Activated CD4-positive, alpha-beta memory T cell treated with anti-CD3 and anti-CD28 coated beads, Interleukin-2, amount 10 ng/mL, durations not matched to agents 7 days and 5 days (primary cell): Measurements from ENCODE around the gene RYR3. TPM values are rescaled to one million over a fixed set of nuclear protein-coding genes. Genes with fewer than 3 reads are reported as not detected.

Experiments used
- CTCF ChIA-PET: fragments of 350-600 bp; sonication (Branson Sonifier 250); formaldehyde crosslinking; loops from one replicate; lab custom pipeline; 2021; ENCODE audit warnings: antibody characterized with exemption, inconsistent platforms; lab: Charles Lee
- POLR2A ChIA-PET: fragments of 350-600 bp; sonication (Branson Sonifier 250); formaldehyde crosslinking; loops from one replicate; lab custom pipeline; 2021; ENCODE audit warnings: antibody characterized with exemption; lab: Charles Lee
- DNase-seq: peaks from one replicate; pipeline ENCODE4 v3.0.0-alpha.2; 2020
- H3K27ac Mint-ChIP-seq: one replicate; pipeline ENCODE4 v1.8.0; 2021; ENCODE audit warnings: mild to moderate bottlenecking, mixed read lengths
- H3K27me3 Mint-ChIP-seq: one replicate; pipeline ENCODE4 v1.8.0; 2021; ENCODE audit warnings: mixed read lengths
- H3K36me3 Mint-ChIP-seq: one replicate; pipeline ENCODE4 v1.8.0; 2021; ENCODE audit warnings: low read depth, mixed read lengths
- H3K4me1 Mint-ChIP-seq: one replicate; pipeline ENCODE4 v1.8.0; 2021; ENCODE audit warnings: mixed read lengths
- H3K4me3 Mint-ChIP-seq: one replicate; pipeline ENCODE4 v1.8.0; 2021; ENCODE audit warnings: mild to moderate bottlenecking, mixed read lengths
- H3K9me3 Mint-ChIP-seq: one replicate; pipeline ENCODE4 v1.8.0; 2021; ENCODE audit warnings: mixed read lengths
- total RNA-seq, 2 experiments: library from RNA; stranded (reverse); gene quantifications; one replicate each; pipeline ENCODE4 v1.2.3, GENCODE V29; 2021

Gene RYR3
- total RNA-seq, 2 experiments from 2014 or later = not detected

GRCh38 chr15:33646744-33647143 is 336.0 kb downstream of the RYR3 start:
- H3K27ac Mint-ChIP-seq = no peak overlapping the region
- H3K36me3 Mint-ChIP-seq = no peaks in the 10 kb centered on the region
- POLR2A ChIA-PET = no interaction called here
- no peak for DNase-seq
- H3K27me3 Mint-ChIP-seq = no peaks in the 10 kb centered on the region
- no peak overlapping the region for H3K4me3 Mint-ChIP-seq
- H3K9me3 Mint-ChIP-seq = no peaks in the 10 kb centered on the region
- CTCF ChIA-PET = interaction anchor here (1.4 kb wide), 1 partner anchor 54 kb away, joined by 3 read pairs; no protein-coding TSS in a partner anchor
- H3K4me1 Mint-ChIP-seq = no peaks in the 10 kb centered on the region

DNA sequence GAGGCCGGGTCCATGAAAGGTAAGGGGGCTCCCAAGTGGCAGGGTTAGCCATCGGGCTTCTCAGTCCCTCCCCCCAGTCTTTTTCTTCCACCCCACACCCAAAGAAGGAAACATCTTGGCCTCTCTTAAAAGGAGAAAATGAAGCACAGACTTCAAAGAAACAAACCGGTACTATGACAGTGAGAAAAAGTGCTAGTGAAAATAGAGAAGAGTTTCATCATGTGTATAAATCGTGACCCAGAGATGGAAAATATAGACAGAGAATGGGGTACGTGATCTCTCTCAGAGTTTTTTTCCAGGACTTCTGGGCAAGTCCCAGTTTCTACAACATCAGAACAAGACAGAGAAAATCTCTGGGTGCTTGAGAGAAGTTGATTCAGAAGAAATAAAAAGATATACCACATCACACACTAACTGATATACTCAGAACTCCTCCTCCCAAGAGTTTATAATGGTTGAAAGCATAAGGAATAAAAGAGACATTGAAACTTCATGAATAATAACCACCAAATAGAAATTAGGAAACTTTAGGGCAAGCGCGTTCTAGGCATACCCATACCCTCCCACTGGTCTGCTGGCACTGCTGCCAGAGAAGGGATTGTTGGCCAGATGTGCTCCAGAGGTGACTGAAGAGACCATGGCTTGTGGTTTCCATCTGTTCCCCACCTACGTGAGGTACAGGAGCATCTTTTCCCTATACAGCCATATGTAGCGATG is 338.6 kb downstream of the RYR3 start:
- no peak overlapping the region for H3K4me3 Mint-ChIP-seq
- CTCF ChIA-PET = no interaction called here
- no peak overlapping the region for H3K27ac Mint-ChIP-seq
- H3K9me3 Mint-ChIP-seq = no peaks in the 10 kb centered on the region
- no peaks in the 10 kb centered on the region for H3K36me3 Mint-ChIP-seq
- DNase-seq = no peak
- H3K27me3 Mint-ChIP-seq = no peaks in the 10 kb centered on the region
- POLR2A ChIA-PET = no interaction called here
- H3K4me1 Mint-ChIP-seq = no peaks in the 10 kb centered on the region

GRCh38 chr15:33654860-33655259 is 344.1 kb downstream of the RYR3 start:
- Mint-ChIP-seq H3K4me3 (no peak overlapping the region), H3K9me3 (no peaks in the 10 kb centered on the region)
- DNase-seq = no peak

GRCh38 chr15:33655488-33655887 is 344.7 kb downstream of the RYR3 start:
- no peaks in the 10 kb centered on the region for H3K36me3 Mint-ChIP-seq
- POLR2A ChIA-PET = no interaction called here
- CTCF ChIA-PET = no interaction called here
- H3K27ac Mint-ChIP-seq = no peak overlapping the region
- no peak for DNase-seq
- no peaks in the 10 kb centered on the region for H3K27me3 Mint-ChIP-seq
- H3K9me3 Mint-ChIP-seq = no peaks in the 10 kb centered on the region
- no peak overlapping the region for H3K4me3 Mint-ChIP-seq
- no peaks in the 10 kb centered on the region for H3K4me1 Mint-ChIP-seq

More at GRCh38 chr15:33654860-33655259, 344.1 kb downstream of the RYR3 start:
- H3K4me1 Mint-ChIP-seq = no peaks in the 10 kb centered on the region
- no peak overlapping the region for H3K27ac Mint-ChIP-seq
- ChIA-PET POLR2A (no interaction called here), CTCF (no interaction called here)
- no peaks in the 10 kb centered on the region for H3K36me3 Mint-ChIP-seq
- no peaks in the 10 kb centered on the region for H3K27me3 Mint-ChIP-seq

- H3K36me3 Mint-ChIP-seq = no peaks in the 10 kb centered on the region
- CTCF ChIA-PET = no interaction called here
- no peak overlapping the region for H3K27ac Mint-ChIP-seq
- no peaks in the 10 kb centered on the region for H3K9me3 Mint-ChIP-seq
- no peaks in the 10 kb centered on the region for H3K27me3 Mint-ChIP-seq
- no peaks in the 10 kb centered on the region for H3K4me1 Mint-ChIP-seq
- H3K4me3 Mint-ChIP-seq = no peak overlapping the region
- POLR2A ChIA-PET = no interaction called here
- DNase-seq = no peak
Observed at GRCh38 chr15:33656168-33656567, 345.4 kb downstream of the RYR3 start.

- CTCF ChIA-PET = no interaction called here
- no peaks in the 10 kb centered on the region for H3K27me3 Mint-ChIP-seq
- H3K36me3 Mint-ChIP-seq = no peaks in the 10 kb centered on the region
- DNase-seq = no peak
- POLR2A ChIA-PET = no interaction called here
- no peak overlapping the region for H3K4me3 Mint-ChIP-seq
- no peaks in the 10 kb centered on the region for H3K9me3 Mint-ChIP-seq
- H3K27ac Mint-ChIP-seq = no peak overlapping the region
- H3K4me1 Mint-ChIP-seq = no peaks in the 10 kb centered on the region
Observed at GRCh38 chr15:33660151-33660550, 349.4 kb downstream of the RYR3 start.

- H3K27ac Mint-ChIP-seq = no peak overlapping the region
- H3K4me1 Mint-ChIP-seq = no peaks in the 10 kb centered on the region
- POLR2A ChIA-PET = no interaction called here
- no peak overlapping the region for H3K4me3 Mint-ChIP-seq
- no peak for DNase-seq
- H3K36me3 Mint-ChIP-seq = no peaks in the 10 kb centered on the region
- H3K9me3 Mint-ChIP-seq = no peaks in the 10 kb centered on the region
- CTCF ChIA-PET = no interaction called here
- no peaks in the 10 kb centered on the region for H3K27me3 Mint-ChIP-seq
Observed at GRCh38 chr15:33662014-33662413, 351.2 kb downstream of the RYR3 start.

GRCh38 chr15:33664947-33665346 is 354.2 kb downstream of the RYR3 start:
- H3K4me3 Mint-ChIP-seq = no peak overlapping the region
- H3K4me1 Mint-ChIP-seq = no peaks in the 10 kb centered on the region
- H3K9me3 Mint-ChIP-seq = no peaks in the 10 kb centered on the region
- H3K36me3 Mint-ChIP-seq = no peaks in the 10 kb centered on the region
- POLR2A ChIA-PET = no interaction called here
- no peak for DNase-seq
- H3K27ac Mint-ChIP-seq = no peak overlapping the region
- no peaks in the 10 kb centered on the region for H3K27me3 Mint-ChIP-seq
- CTCF ChIA-PET = no interaction called here

DNA sequence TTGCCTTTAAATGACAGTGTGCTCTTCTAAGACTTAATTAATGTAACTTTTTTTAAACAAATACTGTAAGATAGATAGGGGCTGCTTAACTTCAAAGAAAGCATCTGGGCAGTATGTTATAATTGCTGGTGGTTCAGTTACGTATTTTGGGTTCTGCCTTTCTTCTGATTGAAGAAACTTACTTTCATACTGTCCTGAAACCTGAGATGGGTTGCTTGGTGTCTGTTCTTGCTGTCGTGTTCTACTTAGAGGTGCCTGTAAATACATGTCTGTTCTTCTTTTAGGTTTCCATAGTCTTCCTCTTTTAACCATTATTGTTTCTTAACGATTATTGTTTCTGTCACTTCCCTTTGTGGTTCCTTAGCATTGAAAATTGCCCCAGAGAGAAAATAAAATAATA is 359.8 kb downstream of the RYR3 start:
- no peak overlapping the region for H3K27ac Mint-ChIP-seq
- no peaks in the 10 kb centered on the region for H3K9me3 Mint-ChIP-seq
- H3K27me3 Mint-ChIP-seq = peaks cover 9% of the 10 kb centered on the region
- ChIA-PET CTCF (no interaction called here), POLR2A (no interaction called here)
- H3K4me3 Mint-ChIP-seq = no peak overlapping the region
- no peaks in the 10 kb centered on the region for H3K36me3 Mint-ChIP-seq
- no peaks in the 10 kb centered on the region for H3K4me1 Mint-ChIP-seq
- no peak for DNase-seq

- Mint-ChIP-seq H3K4me1 (no peaks in the 10 kb centered on the region), H3K36me3 (no peaks in the 10 kb centered on the region), H3K9me3 (no peaks in the 10 kb centered on the region), H3K27ac (no peak overlapping the region), H3K4me3 (no peak overlapping the region), H3K27me3 (peaks cover 13% of the 10 kb centered on the region)
- ChIA-PET CTCF (no interaction called here), POLR2A (no interaction called here)
- no peak for DNase-seq
Observed at GRCh38 chr15:33671456-33671855, 360.7 kb downstream of the RYR3 start.

DNA sequence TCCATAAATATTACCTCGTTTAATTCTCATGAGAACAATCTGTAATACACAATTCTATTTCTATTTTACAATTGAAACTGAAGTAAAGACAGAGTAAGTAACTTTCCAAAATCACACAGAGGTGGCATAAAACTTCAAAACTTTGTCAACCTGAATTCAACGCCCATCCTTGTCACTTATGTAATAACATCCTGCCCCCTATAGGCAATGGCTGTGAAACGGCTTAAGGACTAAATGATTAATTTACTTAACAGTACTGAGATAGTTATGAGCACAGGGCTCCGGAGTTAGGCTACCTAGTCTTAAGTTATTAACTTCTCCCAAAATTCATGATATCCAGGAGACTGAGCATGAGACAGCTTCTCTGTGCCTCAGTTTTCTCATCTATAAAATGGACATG is 364.5 kb downstream of the RYR3 start:
- Mint-ChIP-seq H3K4me3 (no peak overlapping the region), H3K27me3 (peaks cover 13% of the 10 kb centered on the region), H3K9me3 (no peaks in the 10 kb centered on the region), H3K4me1 (no peaks in the 10 kb centered on the region), H3K27ac (no peak overlapping the region), H3K36me3 (no peaks in the 10 kb centered on the region)
- ChIA-PET POLR2A (no interaction called here), CTCF (no interaction called here)
- no peak for DNase-seq

DNA sequence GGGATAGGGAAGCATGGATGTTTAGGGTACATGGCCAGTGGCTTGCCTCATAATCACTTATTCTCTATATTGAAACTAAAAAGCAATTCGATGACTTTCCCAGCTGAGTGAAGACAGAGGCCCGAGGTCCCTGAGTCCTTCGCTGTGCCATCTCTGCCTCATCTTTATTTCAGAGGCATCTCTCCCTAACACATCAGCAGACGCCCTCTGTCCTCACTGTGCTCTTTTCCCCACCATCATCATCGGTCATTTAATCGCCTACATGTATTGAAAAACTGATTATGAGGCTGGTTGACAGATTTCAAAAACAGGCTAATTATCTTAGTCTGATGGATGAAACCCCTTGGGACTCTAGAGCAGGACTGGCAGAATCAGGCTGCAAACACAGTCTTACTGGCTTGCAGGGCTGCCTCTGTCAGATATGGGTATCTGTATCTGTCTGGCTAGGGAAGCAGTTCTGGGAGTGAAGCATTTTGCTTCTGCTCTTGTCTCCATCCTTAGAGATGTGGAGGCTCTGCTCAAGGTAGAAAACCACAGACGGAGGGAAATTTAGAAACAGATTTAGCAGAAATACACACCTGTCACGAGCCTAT is 366.6 kb downstream of the RYR3 start:
- no peaks in the 10 kb centered on the region for H3K9me3 Mint-ChIP-seq
- CTCF ChIA-PET = no interaction called here
- H3K36me3 Mint-ChIP-seq = no peaks in the 10 kb centered on the region
- POLR2A ChIA-PET = no interaction called here
- H3K4me1 Mint-ChIP-seq = no peaks in the 10 kb centered on the region
- no peak overlapping the region for H3K4me3 Mint-ChIP-seq
- no peak for DNase-seq
- no peak overlapping the region for H3K27ac Mint-ChIP-seq
- peaks cover 10% of the 10 kb centered on the region for H3K27me3 Mint-ChIP-seq

DNA sequence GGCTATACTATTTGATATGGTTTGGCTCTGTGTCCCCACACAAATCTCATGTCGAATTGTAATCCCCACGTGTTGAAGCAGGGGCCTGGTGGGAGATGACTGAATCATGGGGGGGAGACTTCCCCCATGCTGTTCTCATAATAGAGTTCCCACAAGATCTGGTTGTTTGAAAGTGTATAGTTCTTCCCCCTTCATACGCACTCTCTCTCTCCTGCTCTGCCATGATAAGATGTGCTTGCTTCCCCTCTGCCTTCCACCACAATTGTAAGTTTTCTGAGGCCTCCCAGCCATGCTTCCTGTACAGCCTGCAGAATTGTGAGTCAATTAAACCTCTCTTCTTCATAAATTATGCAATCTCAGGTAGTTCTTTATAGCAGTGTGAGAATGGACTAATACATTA is 367.4 kb downstream of the RYR3 start:
- CTCF ChIA-PET = no interaction called here
- H3K4me1 Mint-ChIP-seq = no peaks in the 10 kb centered on the region

GRCh38 chr15:33678602-33679001 is 367.8 kb downstream of the RYR3 start:
- Mint-ChIP-seq H3K4me3 (no peak overlapping the region), H3K9me3 (no peaks in the 10 kb centered on the region), H3K4me1 (no peaks in the 10 kb centered on the region), H3K27me3 (peaks cover 7% of the 10 kb centered on the region), H3K27ac (no peak overlapping the region), H3K36me3 (no peaks in the 10 kb centered on the region)
- DNase-seq = no peak
- CTCF ChIA-PET = no interaction called here
- POLR2A ChIA-PET = no interaction called here

More for the DNA sequence above, 367.4 kb downstream of the RYR3 start:
- DNase-seq = no peak
- H3K4me3 Mint-ChIP-seq = no peak overlapping the region
- H3K36me3 Mint-ChIP-seq = no peaks in the 10 kb centered on the region
- H3K27me3 Mint-ChIP-seq = peaks cover 7% of the 10 kb centered on the region
- POLR2A ChIA-PET = no interaction called here
- no peaks in the 10 kb centered on the region for H3K9me3 Mint-ChIP-seq
- H3K27ac Mint-ChIP-seq = no peak overlapping the region
